ENCODE results near the gene IQSEC3. TPM values are rescaled to one million over a fixed set of nuclear protein-coding genes. Genes with fewer than 3 reads are reported as not detected.

The IQSEC3 gene
- total and polyA plus RNA-seq, 2 experiments from 2014 or later = 0.70 to 2.7 TPM

GRCh38 chr12:101969-102878, 35.7 kb downstream of the IQSEC3 start:
- Histone ChIP-seq H2AFZ (no peak overlapping the region), H3K4me1 (ENCODE audit: insufficient read depth) (peaks cover 28% of the 10 kb centered on the region), H3K9me2 (replicated peaks; ENCODE audit: insufficient read depth) (no peaks in the 10 kb centered on the region), H3K27me3 (peaks cover 3% of the 10 kb centered on the region), H4K20me1 (ENCODE audit: insufficient read depth, poor library complexity, severe bottlenecking) (no peaks in the 10 kb centered on the region), H3K36me3 (replicated peaks; ENCODE audit: insufficient read depth, low read depth) (no peaks in the 10 kb centered on the region), H3K9me3 (ENCODE audit: low read depth) (no peaks in the 10 kb centered on the region), H3K79me2 (no peaks in the 10 kb centered on the region), H3K4me3 (no peak overlapping the region), H3K27ac (no peak overlapping the region), H3K4me2 (no peak overlapping the region)
- DNase-seq (ENCODE audit: low spot score) = no peak
- 92% methylated on average over 14 of the region's 15 CpGs for WGBS (ENCODE audit: low lambda C conversion rate, missing lambda C conversion rate)
- TF ChIP-seq EZH2phosphoT487 (IDR thresholded peaks at IDR 0.05; ENCODE audit: low read depth, severe bottlenecking, unreplicated experiment) (no peak), CTCF (IDR thresholded peaks at IDR 0.05; ENCODE audit: poor library complexity) (no peak), EZH2 (IDR thresholded peaks at IDR 0.05; ENCODE audit: borderline replicate concordance) (no peak)

DNA sequence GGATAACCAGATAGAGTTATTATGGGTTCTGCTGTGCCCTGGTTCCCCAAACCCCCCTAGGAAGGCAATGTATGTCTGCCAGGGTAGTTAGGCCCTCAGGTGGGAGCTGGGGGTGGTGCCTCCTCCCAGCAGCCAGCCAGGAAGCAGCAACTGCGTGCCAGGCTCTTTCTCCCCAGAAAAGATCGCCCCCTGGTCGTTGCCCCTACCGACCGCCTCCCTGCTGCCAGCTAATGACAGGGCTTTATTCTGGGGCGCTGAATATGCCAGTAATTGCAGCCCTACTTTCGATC, 36.3 kb downstream of the IQSEC3 start:
- Histone ChIP-seq H4K20me1 (ENCODE audit: insufficient read depth, poor library complexity, severe bottlenecking) (no peaks in the 10 kb centered on the region), H3K27me3 (peaks cover 3% of the 10 kb centered on the region), H3K79me2 (no peaks in the 10 kb centered on the region), H3K27ac (no peak overlapping the region), H3K9me3 (ENCODE audit: low read depth) (no peaks in the 10 kb centered on the region), H3K4me3 (no peak overlapping the region), H3K4me2 (no peak overlapping the region), H3K36me3 (replicated peaks; ENCODE audit: insufficient read depth, low read depth) (no peaks in the 10 kb centered on the region), H3K9me2 (replicated peaks; ENCODE audit: insufficient read depth) (no peaks in the 10 kb centered on the region), H2AFZ (no peak overlapping the region), H3K4me1 (ENCODE audit: insufficient read depth) (peaks cover 22% of the 10 kb centered on the region)
- TF ChIP-seq EZH2 (IDR thresholded peaks at IDR 0.05; ENCODE audit: borderline replicate concordance) = no peak
- no peak for TF ChIP-seq CTCF (IDR thresholded peaks at IDR 0.05; ENCODE audit: poor library complexity)
- TF ChIP-seq EZH2phosphoT487 (IDR thresholded peaks at IDR 0.05; ENCODE audit: low read depth, severe bottlenecking, unreplicated experiment) = no peak
- no peak for DNase-seq (ENCODE audit: low spot score)
- 62% methylated on average over 7 of the region's 7 CpGs for WGBS (ENCODE audit: low lambda C conversion rate, missing lambda C conversion rate)

- DNase-seq (ENCODE audit: low spot score) = no peak
These were observed 36.8 kb downstream of the IQSEC3 start for GRCh38 chr12:103169-103981.

More at GRCh38 chr12:103169-103981, 36.8 kb downstream of the IQSEC3 start:
- 66% methylated on average over 3 of the region's 19 CpGs for WGBS (ENCODE audit: low lambda C conversion rate, missing lambda C conversion rate)
- Histone ChIP-seq H3K79me2 (no peaks in the 10 kb centered on the region), H3K9me2 (replicated peaks; ENCODE audit: insufficient read depth) (no peaks in the 10 kb centered on the region), H3K4me1 (ENCODE audit: insufficient read depth) (peaks cover 20% of the 10 kb centered on the region), H3K36me3 (replicated peaks; ENCODE audit: insufficient read depth, low read depth) (no peaks in the 10 kb centered on the region), H3K27ac (no peak overlapping the region), H2AFZ (no peak overlapping the region), H3K4me2 (no peak overlapping the region), H4K20me1 (ENCODE audit: insufficient read depth, poor library complexity, severe bottlenecking) (no peaks in the 10 kb centered on the region), H3K9me3 (ENCODE audit: low read depth) (no peaks in the 10 kb centered on the region), H3K4me3 (no peak overlapping the region), H3K27me3 (peaks cover 3% of the 10 kb centered on the region)
- no peak for TF ChIP-seq EZH2 (IDR thresholded peaks at IDR 0.05; ENCODE audit: borderline replicate concordance)
- TF ChIP-seq CTCF (IDR thresholded peaks at IDR 0.05; ENCODE audit: poor library complexity) = no peak
- TF ChIP-seq EZH2phosphoT487 (IDR thresholded peaks at IDR 0.05; ENCODE audit: low read depth, severe bottlenecking, unreplicated experiment) = no peak
